Natural killer cell treated with Interleukin-12 subunit alpha and Interleukin-12 subunit beta and Interleukin-15 and Interleukin-18, amount 100 ng/mL, for 72 hours (primary cell): ENCODE results near the gene CD8A. TPM values are rescaled to one million over a fixed set of nuclear protein-coding genes. Genes with fewer than 3 reads are reported as not detected.

Source experiments
- ATAC-seq, 2 donors: fragments of 150-1000 bp; cut with Tn5 transposase in 1 of 2; sonication (Bioruptor Pico), chemical (Tn5 transposase) in 1 of 2; 2 replicates each; pipeline ENCODE4 v1.10.0; 2021
- DNase-seq: peaks from one replicate; pipeline ENCODE4 v3.0.0; 2022; ENCODE audit warnings: low spot score
- H3K27ac Mint-ChIP-seq, 2 donors: 1 replicate in 1 of 2; 2 replicates in 1 of 2; pipeline ENCODE4 v1.8.0; 2022; ENCODE audit warnings: mixed read lengths in 2 of 2, mild to moderate bottlenecking in 1 of 2, moderate library complexity in 1 of 2
- H3K27me3 Mint-ChIP-seq, 2 donors: 1 replicate in 1 of 2; 2 replicates in 1 of 2; pipeline ENCODE4 v1.8.0; 2022; ENCODE audit warnings: mixed read lengths in 2 of 2
- H3K36me3 Mint-ChIP-seq: one replicate; pipeline ENCODE4 v1.8.0; 2022; ENCODE audit warnings: mixed read lengths
- H3K4me1 Mint-ChIP-seq, 2 donors: 1 replicate in 1 of 2; 2 replicates in 1 of 2; pipeline ENCODE4 v1.8.0; 2022; ENCODE audit warnings: low read depth in 2 of 2, mixed read lengths in 2 of 2, mild to moderate bottlenecking in 1 of 2
- H3K4me3 Mint-ChIP-seq: one replicate; pipeline ENCODE4 v1.8.0; 2022; ENCODE audit warnings: mixed read lengths
- H3K9me3 Mint-ChIP-seq: 2 replicates; pipeline ENCODE4 v1.8.0; 2022; ENCODE audit warnings: mixed read lengths
- total RNA-seq, 2 donors: library from RNA; stranded (reverse); gene quantifications; one replicate each; pipeline ENCODE4 v1.2.3, GENCODE V29; 2022

Gene CD8A
- total RNA-seq, 2 donors from 2014 or later = 67.8 to 85.0 TPM

DNA sequence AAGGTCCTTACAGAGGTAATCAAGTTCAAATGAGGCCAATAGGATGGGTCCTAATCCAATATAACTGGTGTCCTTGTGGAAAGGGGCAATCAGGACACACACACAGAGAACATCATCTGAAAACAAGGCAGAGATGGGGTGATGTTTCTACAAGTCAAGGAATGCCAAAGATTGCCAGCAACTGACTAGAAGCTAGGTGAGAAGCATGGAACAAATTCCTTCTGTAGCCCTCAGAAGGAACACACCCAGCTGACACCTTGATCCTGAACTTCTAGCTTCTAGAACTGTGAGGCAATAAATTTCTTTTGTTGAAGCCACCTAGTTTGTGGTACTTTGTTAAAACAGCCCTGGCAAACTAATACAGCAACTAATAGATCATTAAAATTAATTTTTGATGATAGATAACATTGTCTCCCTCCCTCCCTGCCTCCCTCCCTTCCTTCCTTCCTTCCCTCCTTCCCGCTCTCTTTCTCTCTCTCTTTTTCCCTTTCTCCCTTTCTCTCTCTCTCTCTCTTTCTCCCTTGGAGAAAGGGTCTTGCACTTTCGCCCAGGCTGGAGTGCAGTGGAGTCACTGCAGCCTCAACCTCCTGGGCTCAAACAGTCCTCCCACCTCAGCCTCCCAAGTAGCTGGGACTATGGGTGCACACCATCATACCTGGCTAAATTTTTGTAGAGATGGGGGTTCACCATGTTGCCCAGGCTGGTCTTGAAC is 10.3 kb upstream of the CD8A start:
- Mint-ChIP-seq H3K4me1 (peaks cover 3 to 4% of the 10 kb centered on the region in 2 donors), H3K4me3 (no peak overlapping the region), H3K9me3 (peaks cover 12% of the 10 kb centered on the region), H3K27me3 (no peaks in the 10 kb centered on the region), H3K27ac (no peak overlapping the region), H3K36me3 (peaks cover 14% of the 10 kb centered on the region)
- DNase-seq (no peak), ATAC-seq (no peak)

DNA sequence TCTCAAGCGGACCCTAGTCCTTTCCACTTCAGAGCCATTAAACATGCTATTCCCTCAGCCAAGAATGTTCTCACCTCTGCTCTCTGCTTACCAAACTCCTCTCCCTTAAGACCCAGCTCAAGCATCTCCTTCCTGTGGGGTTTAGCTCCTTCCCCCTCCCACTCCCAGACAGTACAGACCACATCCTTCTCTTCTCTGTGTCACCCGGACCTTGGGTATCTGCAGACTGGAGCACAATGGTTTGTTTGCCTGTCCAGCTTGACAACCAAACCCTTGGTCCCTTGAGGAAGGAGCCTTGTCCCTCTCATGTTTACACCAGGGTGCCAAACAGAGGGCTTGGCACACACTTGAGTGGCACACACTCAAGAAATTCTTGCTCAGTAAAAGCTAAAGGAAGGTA is 4.1 kb upstream of the CD8A start:
- Mint-ChIP-seq H3K4me1 (peaks cover 44 to 45% of the 10 kb centered on the region in 2 donors), H3K27ac (peak overlapping the region; percentile 51 to 54), H3K27me3 (no peaks in the 10 kb centered on the region), H3K36me3 (peaks cover 27% of the 10 kb centered on the region), H3K9me3 (peaks cover 19% of the 10 kb centered on the region), H3K4me3 (peak overlapping the region; percentile 74)
- ATAC-seq = peak; percentile 61 to 62
- DNase-seq = peak; percentile 62

GRCh38 chr2:86793752-86794151 is 3.0 kb upstream of the CD8A start:
- ATAC-seq = no peak
- Mint-ChIP-seq H3K4me3 (peak overlapping the region; percentile 65), H3K27ac (peak overlapping the region; percentile 51 to 54), H3K36me3 (peaks cover 27% of the 10 kb centered on the region), H3K27me3 (no peaks in the 10 kb centered on the region), H3K4me1 (peaks cover 45% of the 10 kb centered on the region in 2 donors), H3K9me3 (peaks cover 19% of the 10 kb centered on the region)
- no peak for DNase-seq

GRCh38 chr2:86791573-86791972 is 860 bp upstream of the CD8A start:
- Mint-ChIP-seq H3K4me3 (peak overlapping the region; percentile 77), H3K4me1 (peaks cover 56 to 62% of the 10 kb centered on the region in 2 donors), H3K27me3 (no peaks in the 10 kb centered on the region), H3K36me3 (peaks cover 25% of the 10 kb centered on the region), H3K27ac (peak overlapping the region; percentile 87 to 93), H3K9me3 (peaks cover 12% of the 10 kb centered on the region)
- ATAC-seq = peak in 1 of 2 donors; percentile 40
- no peak for DNase-seq

GRCh38 chr2:86790134-86790675 is 508 bp downstream of the CD8A start:
- Mint-ChIP-seq H3K9me3 (peaks cover 4% of the 10 kb centered on the region), H3K4me3 (peak overlapping the region; percentile 77), H3K36me3 (peaks cover 11% of the 10 kb centered on the region), H3K27ac (peak overlapping the region; percentile 87 to 93), H3K4me1 (peaks cover 63 to 70% of the 10 kb centered on the region in 2 donors), H3K27me3 (no peaks in the 10 kb centered on the region)
- peak; percentile 1 for ATAC-seq
- no peak for DNase-seq

- DNase-seq = no peak
- ATAC-seq = no peak
- Mint-ChIP-seq H3K36me3 (peaks cover 6% of the 10 kb centered on the region), H3K9me3 (no peaks in the 10 kb centered on the region), H3K27me3 (no peaks in the 10 kb centered on the region), H3K4me3 (peak overlapping the region; percentile 77), H3K27ac (peak overlapping the region; percentile 87 to 93), H3K4me1 (peaks cover 58 to 65% of the 10 kb centered on the region in 2 donors)
Measured at GRCh38 chr2:86789687-86790133, 1.0 kb downstream of the CD8A start.

GRCh38 chr2:86788881-86789686 is 1.6 kb downstream of the CD8A start:
- Mint-ChIP-seq H3K9me3 (no peaks in the 10 kb centered on the region), H3K4me3 (peak overlapping the region; percentile 59), H3K27me3 (no peaks in the 10 kb centered on the region), H3K4me1 (peaks cover 53 to 59% of the 10 kb centered on the region in 2 donors), H3K27ac (peak overlapping the region; percentile 45 to 91), H3K36me3 (peaks cover 6% of the 10 kb centered on the region)
- ATAC-seq = no peak
- no peak for DNase-seq

GRCh38 chr2:86788165-86788564 is 2.5 kb downstream of the CD8A start:
- Mint-ChIP-seq H3K9me3 (no peaks in the 10 kb centered on the region), H3K27ac (peak overlapping the region; percentile 13 to 91), H3K4me1 (peaks cover 44 to 49% of the 10 kb centered on the region in 2 donors), H3K27me3 (no peaks in the 10 kb centered on the region), H3K36me3 (peaks cover 6% of the 10 kb centered on the region), H3K4me3 (peak overlapping the region; percentile 59)
- ATAC-seq (no peak), DNase-seq (no peak)

GRCh38 chr2:86787736-86788135 is 3.0 kb downstream of the CD8A start:
- DNase-seq (no peak), ATAC-seq (no peak)
- H3K4me1 Mint-ChIP-seq = peaks cover 39 to 46% of the 10 kb centered on the region in 2 donors
- H3K27ac Mint-ChIP-seq = peak overlapping the region; percentile 13 to 91
- no peaks in the 10 kb centered on the region for H3K9me3 Mint-ChIP-seq
- H3K27me3 Mint-ChIP-seq = no peaks in the 10 kb centered on the region
- peaks cover 6% of the 10 kb centered on the region for H3K36me3 Mint-ChIP-seq
- H3K4me3 Mint-ChIP-seq = peak overlapping the region; percentile 59

GRCh38 chr2:86786001-86786536 is 4.6 kb downstream of the CD8A start:
- peak overlapping the region; percentile 73 for H3K4me3 Mint-ChIP-seq
- H3K27me3 Mint-ChIP-seq = no peaks in the 10 kb centered on the region
- peak; percentile 73 for DNase-seq
- H3K9me3 Mint-ChIP-seq = no peaks in the 10 kb centered on the region
- ATAC-seq = peak; percentile 84
- H3K36me3 Mint-ChIP-seq = peaks cover 6% of the 10 kb centered on the region
- peak overlapping the region; percentile 82 to 91 for H3K27ac Mint-ChIP-seq
- H3K4me1 Mint-ChIP-seq = peaks cover 29 to 33% of the 10 kb centered on the region in 2 donors

DNA sequence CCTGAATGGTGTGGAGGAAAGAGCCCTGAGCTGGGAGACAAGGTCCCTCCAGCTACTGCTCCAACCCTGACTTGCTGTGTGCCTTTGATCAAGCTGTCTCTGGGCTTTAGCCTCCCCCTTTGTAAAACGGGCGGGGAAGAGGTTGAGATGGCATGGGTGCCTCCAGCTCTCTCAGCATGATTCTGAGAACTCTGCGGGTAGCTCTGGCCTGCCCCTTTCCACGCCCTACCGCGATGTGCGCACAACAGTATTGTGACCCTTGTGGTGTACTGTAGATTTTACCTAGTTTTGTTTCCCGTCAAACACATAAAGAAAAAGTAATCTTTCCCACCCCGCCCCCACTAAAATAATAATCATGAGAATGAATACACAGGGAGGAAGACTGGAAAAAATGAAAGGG is 5.3 kb downstream of the CD8A start:
- Mint-ChIP-seq H3K27ac (peak overlapping the region; percentile 82 to 91), H3K4me1 (peaks cover 25 to 29% of the 10 kb centered on the region in 2 donors), H3K9me3 (no peaks in the 10 kb centered on the region), H3K36me3 (peaks cover 6% of the 10 kb centered on the region), H3K27me3 (no peaks in the 10 kb centered on the region), H3K4me3 (peak overlapping the region; percentile 73)
- DNase-seq = no peak
- ATAC-seq = peak in 1 of 2 donors; percentile 61

DNA sequence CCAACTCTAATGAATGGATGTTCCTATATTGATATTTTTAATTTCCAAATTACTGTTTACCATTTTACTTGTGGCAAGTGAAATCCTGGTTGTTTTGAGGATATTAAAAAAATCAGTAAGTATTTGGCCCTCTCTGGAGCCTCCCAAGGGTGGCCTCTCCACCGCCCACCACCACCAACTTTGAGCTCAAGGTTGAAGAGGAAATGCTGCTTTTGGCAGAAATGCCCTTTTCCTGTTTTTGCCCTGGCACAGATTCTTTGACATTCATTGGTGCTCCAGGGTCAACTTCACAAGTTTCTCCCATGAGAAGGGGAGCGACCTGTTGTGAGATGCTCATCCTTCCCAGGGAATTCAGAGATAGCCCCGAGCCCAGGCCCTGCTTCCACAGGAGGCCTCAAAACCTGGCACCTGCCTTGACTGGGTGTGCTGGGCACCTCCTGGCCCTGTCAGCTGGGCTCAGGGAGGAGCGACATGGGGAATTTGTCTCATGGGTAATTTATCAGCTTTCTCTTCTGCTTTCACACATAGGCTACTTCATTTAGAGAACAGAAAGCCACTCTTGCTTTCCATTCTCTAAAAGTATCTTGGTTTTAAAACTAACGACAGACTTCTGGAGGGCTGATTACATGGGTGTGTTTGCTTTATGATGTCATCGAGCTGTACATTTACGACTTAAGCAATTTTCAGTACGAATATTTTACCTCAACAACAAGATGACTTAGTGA is 6.9 kb downstream of the CD8A start:
- H3K36me3 Mint-ChIP-seq = peaks cover 6% of the 10 kb centered on the region
- peaks cover 19 to 28% of the 10 kb centered on the region in 2 donors for H3K4me1 Mint-ChIP-seq
- DNase-seq (no peak), ATAC-seq (no peak)
- H3K9me3 Mint-ChIP-seq = no peaks in the 10 kb centered on the region
- peak overlapping the region in 1 of 2 donors; percentile 30 for H3K27ac Mint-ChIP-seq
- peak overlapping the region; percentile 42 for H3K4me3 Mint-ChIP-seq
- no peaks in the 10 kb centered on the region for H3K27me3 Mint-ChIP-seq

- no peak overlapping the region for H3K27ac Mint-ChIP-seq
- H3K9me3 Mint-ChIP-seq = no peaks in the 10 kb centered on the region
- H3K36me3 Mint-ChIP-seq = peaks cover 4% of the 10 kb centered on the region
- H3K4me3 Mint-ChIP-seq = no peak overlapping the region
- H3K4me1 Mint-ChIP-seq = peaks cover 14 to 18% of the 10 kb centered on the region in 2 donors
- DNase-seq (no peak), ATAC-seq (no peak)
- H3K27me3 Mint-ChIP-seq = no peaks in the 10 kb centered on the region
Measured at GRCh38 chr2:86782748-86783147, 8.0 kb downstream of the CD8A start.
